Natural killer cell (primary cell): ENCODE measurements around the gene MYB. TPM values are rescaled to one million over a fixed set of nuclear protein-coding genes. Genes with fewer than 3 reads are reported as not detected.

ENCODE experiments used
- ATAC-seq, 3 donors: fragments of 150-1000 bp in 2 of 3; fragments of 200-7000 bp in 1 of 3; cut with Tn5 transposase; 1 replicate in 1 of 3; 2 replicates in 2 of 3; pipeline ENCODE4 v1.10.0; 2021; ENCODE audit warnings: mild to moderate bottlenecking in 2 of 3, moderate library complexity in 2 of 3
- DNase-seq, 2 donors: peaks; one replicate each; pipeline versions ENCODE4 v3.0.0 to v3.0.0-alpha.2; 2013 to 2021; ENCODE audit warnings: mixed read lengths in 1 of 2
- H3K27ac ChIP-seq: one replicate; pipeline ENCODE4 v1.5.1; 2013; ENCODE audit warnings: mild to moderate bottlenecking, low read length
- H3K27me3 ChIP-seq: one replicate; pipeline ENCODE4 v1.6.1; 2013; ENCODE audit warnings: low read length; ENCODE audit not compliant: control insufficient read depth, insufficient read depth
- H3K36me3 ChIP-seq: one replicate; pipeline ENCODE4 v1.6.1; 2013; ENCODE audit warnings: low read length; ENCODE audit not compliant: control insufficient read depth, insufficient read depth
- H3K4me1 ChIP-seq: one replicate; pipeline ENCODE4 v1.6.1; 2013; ENCODE audit warnings: low read length; ENCODE audit not compliant: control insufficient read depth, insufficient read depth
- H3K4me3 ChIP-seq: one replicate; pipeline ENCODE4 v1.5.1; 2013; ENCODE audit warnings: low read length
- H3K9me3 ChIP-seq: one replicate; pipeline ENCODE4 v1.6.1; 2013; ENCODE audit warnings: low read length; ENCODE audit not compliant: control insufficient read depth, insufficient read depth
- H3K27ac Mint-ChIP-seq, 2 donors: one replicate each; pipeline ENCODE4 v1.8.0; 2022; ENCODE audit warnings: mild to moderate bottlenecking in 2 of 2, mixed read lengths in 2 of 2, moderate library complexity in 1 of 2
- H3K27me3 Mint-ChIP-seq, 2 donors: one replicate each; pipeline ENCODE4 v1.8.0; 2022; ENCODE audit warnings: low read depth in 2 of 2, mixed read lengths in 2 of 2
- H3K36me3 Mint-ChIP-seq: one replicate; pipeline ENCODE4 v1.8.0; 2022; ENCODE audit warnings: mixed read lengths
- H3K4me1 Mint-ChIP-seq, 2 donors: one replicate each; pipeline ENCODE4 v1.8.0; 2022; ENCODE audit warnings: mixed read lengths in 2 of 2
- H3K4me3 Mint-ChIP-seq: one replicate; pipeline ENCODE4 v1.8.0; 2022; ENCODE audit warnings: mild to moderate bottlenecking, moderate library complexity, mixed read lengths
- H3K9me3 Mint-ChIP-seq, 2 donors: one replicate each; pipeline ENCODE4 v1.8.0; 2022; ENCODE audit warnings: mixed read lengths in 2 of 2
- CTCF ChIP-seq: fragments of 200-600 bp; IDR thresholded peaks from one replicate; pipeline ENCODE4 v1.8.0; 2022; ENCODE audit warnings: antibody characterized with exemption
- WGBS: methylation state at CpG from one replicate; pipeline ENCODE4 v1.1.7; 2013; ENCODE audit warnings: missing lambda C conversion rate; ENCODE audit not compliant: insufficient coverage; 5-methylcytosine and 5-hydroxymethylcytosine counted together
- intact Hi-C: fragments of 100-400 bp; cut with micrococcal nuclease; formaldehyde crosslinking; loops from one replicate; pipeline ENCODE4 v1.14.2; 2022
- total RNA-seq, 4 donors: library from RNA; stranded (reverse); fragments of 120-200 nt in 1 of 4; gene quantifications; one replicate each; pipeline versions ENCODE4 v1.2.3 to v1.2.4, GENCODE V29; 2013 to 2022

MYB gene
- 1 to 10 TPM in 2 of 3 donors, under 1 TPM in 1; 0.40 to 3.5 (median 1.3) TPM for total RNA-seq
- 0.54 TPM for total RNA-seq (2013)

- intact Hi-C loops = loop anchor here (5.0 to 10.0 kb wide), 3 partner anchors 33 to 1006 kb away; partner anchors contain the start of gene HBS1L
- TF ChIP-seq CTCF = no peak
- WGBS = under 1% methylated on average over 72 of the region's 75 CpGs
- Mint-ChIP-seq H3K27ac (peak within 1 kb of the TSS in 1 of 2 donors; percentile 19), H3K4me3 (peak within 1 kb of the TSS; percentile 88), H3K9me3 (no peaks in the 10 kb centered on the region), H3K36me3 (no peaks in the 10 kb centered on the region), H3K4me1 (peaks cover 21 to 30% of the 10 kb centered on the region in 2 donors), H3K27me3 (peaks cover 0 to 6% of the 10 kb centered on the region in 2 donors)
- ATAC-seq = peak; percentile 63 to 71 (median 66)
- DNase-seq = peak; percentile 46 to 84
- Histone ChIP-seq H3K27ac (no peak within 1 kb of the TSS), H3K9me3 (no peaks in the 10 kb centered on the region), H3K4me3 (peak within 1 kb of the TSS; percentile 56), H3K4me1 (peaks cover 24% of the 10 kb centered on the region), H3K36me3 (no peaks in the 10 kb centered on the region), H3K27me3 (peaks cover 3% of the 10 kb centered on the region)
Observed at GRCh38 chr6:135180542-135181332, at the start of gene MYB. TSS of gene MYB (plus strand) at chr6:135181308. CDS start at chr6:135181514, 206 bp downstream.

- H3K4me3 Mint-ChIP-seq = no peak overlapping the region
- H3K36me3 Mint-ChIP-seq = no peaks in the 10 kb centered on the region
- no peak for DNase-seq
- intact Hi-C loops = no loop called here
- Histone ChIP-seq H3K9me3 (no peaks in the 10 kb centered on the region), H3K4me3 (no peak overlapping the region), H3K27me3 (no peaks in the 10 kb centered on the region), H3K27ac (no peak overlapping the region), H3K36me3 (no peaks in the 10 kb centered on the region), H3K4me1 (peaks cover 20% of the 10 kb centered on the region)
- no peak for ATAC-seq
- WGBS = 92% methylated on average over 2 of the region's 2 CpGs
- TF ChIP-seq CTCF = no peak
- no peaks in the 10 kb centered on the region for H3K9me3 Mint-ChIP-seq
- peaks cover 51 to 53% of the 10 kb centered on the region in 2 donors for H3K4me1 Mint-ChIP-seq
- H3K27me3 Mint-ChIP-seq = no peaks in the 10 kb centered on the region
- H3K27ac Mint-ChIP-seq = no peak overlapping the region
Observed at GRCh38 chr6:135132776-135133175, 48.3 kb upstream of the MYB start.

- Histone ChIP-seq H3K27me3 (no peaks in the 10 kb centered on the region), H3K36me3 (no peaks in the 10 kb centered on the region), H3K9me3 (no peaks in the 10 kb centered on the region), H3K4me1 (no peaks in the 10 kb centered on the region), H3K4me3 (no peak overlapping the region), H3K27ac (no peak overlapping the region)
- 72% methylated on average over 4 of the region's 4 CpGs for WGBS
- peaks cover 24 to 31% of the 10 kb centered on the region in 2 donors for H3K4me1 Mint-ChIP-seq
- H3K36me3 Mint-ChIP-seq = no peaks in the 10 kb centered on the region
- no peak for TF ChIP-seq CTCF
- peak overlapping the region; percentile 43 to 63 for H3K27ac Mint-ChIP-seq
- no peaks in the 10 kb centered on the region for H3K27me3 Mint-ChIP-seq
- intact Hi-C loops = no loop called here
- DNase-seq (peak in 1 of 2 donors; percentile 36), ATAC-seq (peak; percentile 32 to 50 (median 48))
- H3K9me3 Mint-ChIP-seq = no peaks in the 10 kb centered on the region
- peak overlapping the region; percentile 21 for H3K4me3 Mint-ChIP-seq
Observed at GRCh38 chr6:135135835-135136234, 45.3 kb upstream of the MYB start.
